ENCODE measurements around the gene MEI4.
"Not testable (repeated sequence)": the region's sequence is repeated elsewhere in the genome, so short reads cannot be mapped to it uniquely, and the experiment has no call there.

MEI4 gene

DNA sequence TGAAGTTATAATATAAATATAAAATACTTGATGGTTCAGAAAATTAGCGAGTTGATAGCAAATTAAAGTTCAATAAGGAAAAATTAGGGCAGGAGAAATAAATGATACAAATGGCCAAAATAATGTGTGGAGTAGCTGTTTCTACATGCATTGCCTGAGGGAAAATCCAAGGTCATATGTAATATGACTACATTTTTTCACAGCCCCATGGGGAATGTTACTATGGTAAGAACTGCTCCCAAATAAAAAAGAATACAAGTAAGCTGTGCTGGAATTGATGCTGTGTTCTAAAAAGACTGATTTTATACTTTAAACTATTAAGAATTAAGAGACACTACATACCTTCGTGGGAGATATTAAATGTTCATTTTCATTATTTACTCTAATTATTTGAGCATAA, 34.1 kb downstream of the MEI4 start:
- H3K36me3 ChIP-seq (ENCODE audit: control insufficient read depth, insufficient read depth, low read length) = no peaks in the 10 kb centered on the region
- no peaks in the 10 kb centered on the region for H3K27me3 ChIP-seq (ENCODE audit: control insufficient read depth, insufficient read depth, low read length)
- H3K4me3 ChIP-seq (ENCODE audit: low read depth, low read length) = no peak overlapping the region
- H3K9me3 ChIP-seq (ENCODE audit: control insufficient read depth, insufficient read depth, low read length) = no peaks in the 10 kb centered on the region
- H3K4me1 ChIP-seq (ENCODE audit: control insufficient read depth, insufficient read depth, low read length) = no peaks in the 10 kb centered on the region
- H3K9ac ChIP-seq (ENCODE audit: low read depth, low read length) = no peak overlapping the region

GRCh38 chr6:77688649-77689048, 35.8 kb downstream of the MEI4 start:
- Histone ChIP-seq H3K9me3 (ENCODE audit: control insufficient read depth, insufficient read depth, low read length) (no peaks in the 10 kb centered on the region), H3K27me3 (ENCODE audit: control insufficient read depth, insufficient read depth, low read length) (no peaks in the 10 kb centered on the region), H3K4me1 (ENCODE audit: control insufficient read depth, insufficient read depth, low read length) (no peaks in the 10 kb centered on the region), H3K36me3 (ENCODE audit: control insufficient read depth, insufficient read depth, low read length) (no peaks in the 10 kb centered on the region), H3K4me3 (ENCODE audit: low read depth, low read length) (no peak overlapping the region), H3K9ac (ENCODE audit: low read depth, low read length) (no peak overlapping the region)

DNA sequence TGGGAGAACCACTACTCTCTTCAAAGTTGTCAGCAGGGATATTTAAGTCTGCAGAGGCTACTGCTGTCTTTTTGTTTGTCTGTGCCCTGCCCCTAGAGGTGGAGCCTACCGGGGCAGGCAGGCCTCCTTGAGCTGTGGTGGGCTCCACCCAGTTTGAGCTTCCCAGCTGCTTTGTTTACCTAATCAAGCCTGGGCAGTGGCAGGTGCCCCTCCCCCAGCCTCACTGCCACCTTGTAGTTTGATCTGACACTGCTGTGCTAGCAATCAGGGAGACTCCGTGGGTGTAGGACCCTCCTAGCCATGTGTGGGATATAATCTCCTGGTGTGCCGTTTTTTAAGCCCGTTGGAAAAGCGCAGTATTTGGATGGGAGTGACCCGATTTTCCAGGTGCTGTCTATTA, 47.3 kb downstream of the MEI4 start:
- not testable (repeated sequence) for H3K4me1 ChIP-seq (ENCODE audit: control insufficient read depth, insufficient read depth, low read length); H3K4me3 ChIP-seq (ENCODE audit: low read depth, low read length); H3K9ac ChIP-seq (ENCODE audit: low read depth, low read length); H3K9me3 ChIP-seq (ENCODE audit: control insufficient read depth, insufficient read depth, low read length); H3K36me3 ChIP-seq (ENCODE audit: control insufficient read depth, insufficient read depth, low read length); H3K27me3 ChIP-seq (ENCODE audit: control insufficient read depth, insufficient read depth, low read length)

DNA sequence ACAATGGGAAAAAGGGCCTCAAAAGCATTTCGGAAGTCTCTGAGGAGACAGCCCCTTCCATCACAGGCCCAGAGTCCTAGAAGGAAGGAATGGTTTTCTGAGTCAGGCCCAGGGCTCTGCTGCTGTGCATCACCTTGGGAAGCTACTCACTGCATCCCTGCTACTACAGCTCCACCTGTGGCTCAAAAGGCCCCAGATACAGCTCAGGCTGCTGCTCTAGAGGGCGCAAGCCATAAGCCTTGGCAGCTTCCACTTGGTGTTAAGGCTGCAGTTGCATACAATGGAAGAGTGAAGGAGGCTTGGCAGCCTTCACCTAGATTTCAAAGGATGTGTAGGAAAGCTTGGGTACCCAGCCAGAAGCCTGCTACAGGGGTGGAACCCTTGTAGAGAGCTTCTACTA, 54.8 kb downstream of the MEI4 start:
- Histone ChIP-seq H3K4me3 (ENCODE audit: low read depth, low read length) (no peak overlapping the region), H3K27me3 (ENCODE audit: control insufficient read depth, insufficient read depth, low read length) (no peaks in the 10 kb centered on the region), H3K4me1 (ENCODE audit: control insufficient read depth, insufficient read depth, low read length) (peaks cover 7% of the 10 kb centered on the region), H3K9ac (ENCODE audit: low read depth, low read length) (no peak overlapping the region), H3K9me3 (ENCODE audit: control insufficient read depth, insufficient read depth, low read length) (no peaks in the 10 kb centered on the region), H3K36me3 (ENCODE audit: control insufficient read depth, insufficient read depth, low read length) (no peaks in the 10 kb centered on the region)

DNA sequence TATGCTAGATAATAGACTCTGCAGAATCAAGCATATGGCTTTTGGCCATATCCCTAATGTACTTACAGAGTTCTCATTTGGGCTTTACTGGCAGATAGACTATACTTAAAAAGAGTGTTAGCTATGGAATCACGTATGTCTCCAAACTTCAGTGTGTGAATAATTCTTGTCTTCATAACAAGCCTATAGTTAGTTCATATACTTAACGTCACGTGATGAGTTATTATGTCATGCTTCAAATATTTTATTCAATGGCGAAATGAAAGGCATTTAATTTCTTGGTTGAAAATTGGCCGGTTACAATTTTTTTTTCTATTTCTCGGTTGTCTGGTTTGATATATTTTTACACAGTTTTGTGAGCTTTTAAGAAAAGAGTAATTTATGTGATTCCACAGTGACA, 62.7 kb downstream of the MEI4 start:
- H3K36me3 ChIP-seq (ENCODE audit: control insufficient read depth, insufficient read depth, low read length) = no peaks in the 10 kb centered on the region
- no peaks in the 10 kb centered on the region for H3K27me3 ChIP-seq (ENCODE audit: control insufficient read depth, insufficient read depth, low read length)
- no peaks in the 10 kb centered on the region for H3K9me3 ChIP-seq (ENCODE audit: control insufficient read depth, insufficient read depth, low read length)
- no peak overlapping the region for H3K4me3 ChIP-seq (ENCODE audit: low read depth, low read length)
- no peak overlapping the region for H3K9ac ChIP-seq (ENCODE audit: low read depth, low read length)
- peaks cover 9% of the 10 kb centered on the region for H3K4me1 ChIP-seq (ENCODE audit: control insufficient read depth, insufficient read depth, low read length)

GRCh38 chr6:77716311-77716710, 63.5 kb downstream of the MEI4 start:
- peaks cover 9% of the 10 kb centered on the region for H3K4me1 ChIP-seq (ENCODE audit: control insufficient read depth, insufficient read depth, low read length)
- no peaks in the 10 kb centered on the region for H3K9me3 ChIP-seq (ENCODE audit: control insufficient read depth, insufficient read depth, low read length)
- no peaks in the 10 kb centered on the region for H3K36me3 ChIP-seq (ENCODE audit: control insufficient read depth, insufficient read depth, low read length)
- no peak overlapping the region for H3K9ac ChIP-seq (ENCODE audit: low read depth, low read length)
- H3K27me3 ChIP-seq (ENCODE audit: control insufficient read depth, insufficient read depth, low read length) = no peaks in the 10 kb centered on the region
- no peak overlapping the region for H3K4me3 ChIP-seq (ENCODE audit: low read depth, low read length)

GRCh38 chr6:77736010-77736409, 83.2 kb downstream of the MEI4 start:
- H3K9ac ChIP-seq (ENCODE audit: low read depth, low read length); H3K27me3 ChIP-seq (ENCODE audit: control insufficient read depth, insufficient read depth, low read length); H3K9me3 ChIP-seq (ENCODE audit: control insufficient read depth, insufficient read depth, low read length); H3K4me3 ChIP-seq (ENCODE audit: low read depth, low read length); H3K36me3 ChIP-seq (ENCODE audit: control insufficient read depth, insufficient read depth, low read length); H3K4me1 ChIP-seq (ENCODE audit: control insufficient read depth, insufficient read depth, low read length): not testable (repeated sequence)

DNA sequence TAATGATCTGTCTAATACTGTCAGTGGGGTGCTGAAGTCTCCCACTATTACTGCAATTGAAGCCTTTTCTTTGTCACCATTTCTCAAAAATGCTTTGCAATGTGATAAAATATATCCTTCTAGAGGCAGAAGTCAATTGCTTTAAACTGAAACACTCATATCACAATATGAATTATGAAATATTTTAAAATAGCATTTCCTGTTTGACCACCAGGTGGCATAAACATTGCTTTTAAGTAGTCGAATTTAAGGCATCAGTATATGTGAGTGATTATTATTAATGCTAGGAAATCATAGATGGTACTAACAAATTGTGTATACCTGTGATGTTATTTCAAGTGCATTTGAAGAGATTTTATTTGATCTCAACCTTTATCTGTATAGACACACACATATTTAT, 87.5 kb downstream of the MEI4 start:
- no peak overlapping the region for H3K4me3 ChIP-seq (ENCODE audit: low read depth, low read length)
- H3K27me3 ChIP-seq (ENCODE audit: control insufficient read depth, insufficient read depth, low read length) = no peaks in the 10 kb centered on the region
- no peak overlapping the region for H3K9ac ChIP-seq (ENCODE audit: low read depth, low read length)
- no peaks in the 10 kb centered on the region for H3K4me1 ChIP-seq (ENCODE audit: control insufficient read depth, insufficient read depth, low read length)
- no peaks in the 10 kb centered on the region for H3K9me3 ChIP-seq (ENCODE audit: control insufficient read depth, insufficient read depth, low read length)
- no peaks in the 10 kb centered on the region for H3K36me3 ChIP-seq (ENCODE audit: control insufficient read depth, insufficient read depth, low read length)

GRCh38 chr6:77752156-77752555, 99.3 kb downstream of the MEI4 start:
- H3K36me3 ChIP-seq (ENCODE audit: control insufficient read depth, insufficient read depth, low read length); H3K4me3 ChIP-seq (ENCODE audit: low read depth, low read length); H3K27me3 ChIP-seq (ENCODE audit: control insufficient read depth, insufficient read depth, low read length); H3K9me3 ChIP-seq (ENCODE audit: control insufficient read depth, insufficient read depth, low read length); H3K9ac ChIP-seq (ENCODE audit: low read depth, low read length); H3K4me1 ChIP-seq (ENCODE audit: control insufficient read depth, insufficient read depth, low read length): not testable (repeated sequence)

DNA sequence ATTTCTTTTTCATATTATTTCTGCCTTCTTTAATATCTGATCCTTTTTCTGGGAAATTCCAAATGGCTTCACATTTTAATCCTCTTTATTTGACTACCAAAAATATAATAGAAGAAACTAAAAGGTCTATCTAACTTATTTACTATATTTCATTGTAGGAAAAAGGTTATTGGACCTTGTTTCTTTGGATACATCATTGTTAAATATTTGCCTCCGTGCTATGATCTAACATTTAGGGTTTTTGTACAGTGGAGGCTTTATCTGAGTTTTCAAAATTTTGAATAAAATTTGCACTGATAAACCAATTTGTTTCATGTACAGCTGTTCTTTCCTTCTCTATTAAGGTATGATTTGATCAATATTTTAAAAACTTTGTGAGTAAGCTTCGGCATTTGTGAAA, 109.5 kb downstream of the MEI4 start:
- Histone ChIP-seq H3K27me3 (ENCODE audit: control insufficient read depth, insufficient read depth, low read length) (no peaks in the 10 kb centered on the region), H3K4me1 (ENCODE audit: control insufficient read depth, insufficient read depth, low read length) (no peaks in the 10 kb centered on the region), H3K9me3 (ENCODE audit: control insufficient read depth, insufficient read depth, low read length) (no peaks in the 10 kb centered on the region), H3K36me3 (ENCODE audit: control insufficient read depth, insufficient read depth, low read length) (no peaks in the 10 kb centered on the region), H3K4me3 (ENCODE audit: low read depth, low read length) (no peak overlapping the region), H3K9ac (ENCODE audit: low read depth, low read length) (no peak overlapping the region)

DNA sequence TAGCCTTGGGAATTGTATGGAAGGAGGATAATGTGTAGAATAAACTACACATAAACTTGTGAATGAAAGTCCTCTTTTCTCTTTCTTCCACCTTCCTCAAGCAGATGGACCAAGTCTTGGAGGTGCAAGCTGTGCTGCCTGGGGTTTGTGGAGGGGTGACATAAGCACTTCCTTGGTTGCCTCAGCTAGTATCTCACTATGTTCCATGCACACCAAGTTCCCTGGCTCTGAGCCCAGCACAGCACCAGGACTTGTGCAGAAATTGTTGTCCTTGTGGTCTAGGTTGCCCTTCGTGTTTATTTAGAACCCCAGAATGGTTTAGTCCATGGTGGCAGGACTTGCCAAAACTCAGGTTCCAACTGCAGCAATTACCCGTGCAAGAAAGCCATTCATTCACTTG, 110.3 kb downstream of the MEI4 start:
- no peaks in the 10 kb centered on the region for H3K36me3 ChIP-seq (ENCODE audit: control insufficient read depth, insufficient read depth, low read length)
- H3K9ac ChIP-seq (ENCODE audit: low read depth, low read length) = no peak overlapping the region
- H3K4me1 ChIP-seq (ENCODE audit: control insufficient read depth, insufficient read depth, low read length) = no peaks in the 10 kb centered on the region
- no peak overlapping the region for H3K4me3 ChIP-seq (ENCODE audit: low read depth, low read length)
- no peaks in the 10 kb centered on the region for H3K27me3 ChIP-seq (ENCODE audit: control insufficient read depth, insufficient read depth, low read length)
- H3K9me3 ChIP-seq (ENCODE audit: control insufficient read depth, insufficient read depth, low read length) = no peaks in the 10 kb centered on the region

DNA sequence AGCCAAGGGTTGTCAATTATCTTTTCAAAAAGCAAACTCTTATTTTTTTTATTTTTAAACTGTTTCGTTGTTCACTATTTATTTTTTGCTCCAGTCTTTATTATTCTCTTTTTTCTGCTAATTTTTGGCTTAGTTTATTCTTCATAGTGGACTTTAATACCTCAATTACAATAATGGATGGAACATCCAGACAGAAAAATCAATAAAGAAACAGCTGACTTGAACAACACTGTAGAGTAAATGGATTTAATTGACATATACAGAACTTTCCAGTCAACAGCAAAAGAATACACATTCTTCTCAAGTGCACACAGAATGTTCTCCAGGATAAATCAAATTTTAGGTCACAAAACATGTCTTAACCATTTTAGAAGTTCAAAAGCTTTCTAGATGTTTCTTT, 111.5 kb downstream of the MEI4 start:
- Histone ChIP-seq H3K9me3 (ENCODE audit: control insufficient read depth, insufficient read depth, low read length) (no peaks in the 10 kb centered on the region), H3K27me3 (ENCODE audit: control insufficient read depth, insufficient read depth, low read length) (no peaks in the 10 kb centered on the region), H3K36me3 (ENCODE audit: control insufficient read depth, insufficient read depth, low read length) (no peaks in the 10 kb centered on the region), H3K4me1 (ENCODE audit: control insufficient read depth, insufficient read depth, low read length) (no peaks in the 10 kb centered on the region), H3K4me3 (ENCODE audit: low read depth, low read length) (no peak overlapping the region), H3K9ac (ENCODE audit: low read depth, low read length) (no peak overlapping the region)
